SK-N-MC (cell line): ENCODE measurements around the gene AP4S1.
"Not testable (repeated sequence)": the region's sequence is repeated elsewhere in the genome, so short reads cannot be mapped to it uniquely, and the experiment has no call there.

Source experiments
- DNase-seq: peaks from one replicate; pipeline ENCODE4 v3.0.0-alpha.2; 2011; ENCODE audit warnings: low read depth, low spot score
- H3K27ac ChIP-seq: fragments of 200-600 bp; sonication (generic); 2 replicates; pipeline ENCODE4 v1.5.1; 2016; ENCODE audit warnings: mixed run types
- H3K36me3 ChIP-seq: fragments of 200-600 bp; sonication (generic); 2 replicates; pipeline ENCODE4 v1.6.1; 2017; ENCODE audit warnings: antibody characterized with exemption, low read length, mixed read lengths; ENCODE audit not compliant: insufficient read depth
- H3K4me3 ChIP-seq: fragments of 200-600 bp; sonication (generic); 2 replicates; pipeline ENCODE4 v1.5.1; 2016
- H3K9ac ChIP-seq: fragments of 200-600 bp; sonication (generic); 2 replicates; pipeline ENCODE4 v1.8.0; 2017; ENCODE audit warnings: mixed run types, mixed read lengths; ENCODE audit not compliant: insufficient read length
- H3K9me3 ChIP-seq: fragments of 200-600 bp; sonication (generic); 2 replicates; pipeline ENCODE4 v1.6.1; 2017; ENCODE audit warnings: low read depth, mild to moderate bottlenecking, antibody characterized with exemption, low read length, moderate library complexity, mixed read lengths
- EZH2 ChIP-seq: fragments of 200-600 bp; sonication (generic); IDR thresholded peaks from one replicate; pipeline ENCODE4 v1.6.1; 2017; ENCODE audit warnings: antibody characterized with exemption
- FOXP2 ChIP-seq: optimal IDR thresholded peaks from 2 replicates; pipeline ENCODE3; 2011; ENCODE audit warnings: mild to moderate bottlenecking, moderate library complexity; ENCODE audit not compliant: insufficient read depth; ENCODE audit errors: extremely low read length, control extremely low read depth
- POLR2AphosphoS5 ChIP-seq: IDR thresholded peaks from 2 replicates; pipeline ENCODE4 v1.6.1; 2012; ENCODE audit warnings: mild to moderate bottlenecking, low read depth, low read length, borderline replicate concordance

AP4S1 gene

GRCh38 chr14:31085027-31085426 lies 59.6 kb downstream of the AP4S1 start:
- Histone ChIP-seq H3K9me3 (no peaks in the 10 kb centered on the region), H3K27ac (no peak overlapping the region), H3K9ac (no peak overlapping the region), H3K4me3 (no peak overlapping the region), H3K36me3 (no peaks in the 10 kb centered on the region)
- no peak for DNase-seq
- TF ChIP-seq EZH2 (no peak), POLR2AphosphoS5 (no peak), FOXP2 (no peak)

DNA sequence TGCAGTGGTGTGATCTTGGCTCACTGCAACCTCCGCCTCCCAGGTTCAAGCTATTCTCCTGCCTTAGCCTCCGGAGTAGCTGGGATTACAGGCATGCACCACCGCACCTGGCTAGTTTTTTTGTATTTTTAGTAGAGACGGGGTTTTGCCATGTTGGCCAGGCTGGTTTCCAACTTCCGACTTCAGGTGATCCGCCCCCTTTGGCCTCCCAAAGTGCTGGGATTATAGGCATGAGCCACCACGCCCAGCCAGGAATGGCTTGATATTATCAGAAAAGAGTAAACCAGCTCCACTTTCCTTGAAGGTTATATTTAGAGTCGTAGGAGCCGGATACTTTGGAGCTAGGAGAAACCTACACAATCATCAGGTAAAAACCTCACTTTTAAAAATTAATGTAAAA lies 61.0 kb downstream of the AP4S1 start:
- H3K27ac ChIP-seq, H3K4me3 ChIP-seq, H3K9ac ChIP-seq, H3K36me3 ChIP-seq, H3K9me3 ChIP-seq, DNase-seq: not testable (repeated sequence)

GRCh38 chr14:31090883-31091764 lies 65.7 kb downstream of the AP4S1 start:
- TF ChIP-seq FOXP2 (no peak), POLR2AphosphoS5 (no peak), EZH2 (no peak)
- Histone ChIP-seq H3K9me3 (no peaks in the 10 kb centered on the region), H3K9ac (no peak overlapping the region), H3K36me3 (no peaks in the 10 kb centered on the region), H3K27ac (no peak overlapping the region), H3K4me3 (no peak overlapping the region)
- no peak for DNase-seq

GRCh38 chr14:31092160-31092708 lies 66.8 kb downstream of the AP4S1 start:
- DNase-seq: no peak
- H3K27ac ChIP-seq: no peak overlapping the region
- H3K36me3 ChIP-seq: no peaks in the 10 kb centered on the region
- no peak overlapping the region for H3K4me3 ChIP-seq
- no peak overlapping the region for H3K9ac ChIP-seq
- no peak for TF ChIP-seq EZH2
- TF ChIP-seq FOXP2: no peak
- no peak for TF ChIP-seq POLR2AphosphoS5
- no peaks in the 10 kb centered on the region for H3K9me3 ChIP-seq

DNA sequence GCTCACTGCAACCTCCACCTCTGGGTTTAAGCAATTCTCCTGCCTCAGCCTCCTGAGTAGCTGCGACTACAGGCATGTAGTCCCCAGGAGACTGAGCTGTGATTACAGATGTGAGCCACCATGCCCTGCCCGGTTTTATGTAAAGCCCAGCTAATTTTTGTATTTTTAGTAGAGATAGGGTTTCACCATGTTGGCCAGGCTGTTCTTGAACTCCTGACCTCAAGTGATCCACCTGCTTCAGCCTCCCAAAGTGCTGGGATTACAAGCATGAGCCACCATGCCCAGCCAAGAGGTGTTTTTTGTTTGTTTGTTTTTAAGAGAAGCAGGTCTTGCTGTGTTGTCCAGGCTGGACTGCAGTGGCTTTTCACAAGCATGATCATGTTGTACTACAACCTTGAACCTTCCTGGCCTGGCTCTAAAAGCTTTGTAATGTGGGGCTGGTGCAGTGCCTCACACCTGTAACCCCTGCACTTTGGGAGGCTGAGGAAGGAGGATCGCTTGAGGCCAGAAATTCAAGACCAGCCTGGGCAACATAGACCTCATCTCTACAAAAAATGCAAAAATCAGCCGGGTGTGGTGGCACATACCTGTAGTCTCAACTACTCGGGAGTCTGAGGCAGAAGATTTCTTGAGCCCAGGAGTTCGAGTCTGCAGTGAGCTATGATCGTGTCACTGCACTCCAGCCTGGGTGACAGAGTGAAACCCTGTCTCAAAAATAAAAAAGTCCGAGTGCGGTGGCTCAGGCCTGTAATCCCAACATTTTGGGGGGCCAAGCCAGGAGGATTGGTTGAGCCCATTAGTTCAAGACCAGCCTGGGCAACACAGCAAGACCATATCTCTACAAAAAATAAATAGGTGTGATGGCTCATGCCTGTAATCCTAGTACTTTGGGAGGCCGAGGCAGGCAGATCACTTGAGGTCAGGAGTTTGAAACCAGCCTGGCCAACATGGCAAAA lies 68.7 kb downstream of the AP4S1 start:
- not testable (repeated sequence) for H3K27ac ChIP-seq, H3K9me3 ChIP-seq, H3K4me3 ChIP-seq, H3K36me3 ChIP-seq, DNase-seq, H3K9ac ChIP-seq

GRCh38 chr14:31095817-31096216 lies 70.4 kb downstream of the AP4S1 start:
- DNase-seq, H3K9me3 ChIP-seq, H3K4me3 ChIP-seq, H3K27ac ChIP-seq, H3K9ac ChIP-seq: not testable (repeated sequence)
- peaks cover 24% of the 10 kb centered on the region for H3K36me3 ChIP-seq

GRCh38 chr14:31096255-31096654 lies 70.8 kb downstream of the AP4S1 start:
- TF ChIP-seq FOXP2: no peak
- no peak for TF ChIP-seq EZH2
- no peak for TF ChIP-seq POLR2AphosphoS5
- Histone ChIP-seq H3K36me3 (peaks cover 29% of the 10 kb centered on the region), H3K9me3 (no peaks in the 10 kb centered on the region), H3K4me3 (no peak overlapping the region), H3K27ac (no peak overlapping the region; the same call in 1 of the 2 replicates), H3K9ac (no peak overlapping the region)
- no peak for DNase-seq

DNA sequence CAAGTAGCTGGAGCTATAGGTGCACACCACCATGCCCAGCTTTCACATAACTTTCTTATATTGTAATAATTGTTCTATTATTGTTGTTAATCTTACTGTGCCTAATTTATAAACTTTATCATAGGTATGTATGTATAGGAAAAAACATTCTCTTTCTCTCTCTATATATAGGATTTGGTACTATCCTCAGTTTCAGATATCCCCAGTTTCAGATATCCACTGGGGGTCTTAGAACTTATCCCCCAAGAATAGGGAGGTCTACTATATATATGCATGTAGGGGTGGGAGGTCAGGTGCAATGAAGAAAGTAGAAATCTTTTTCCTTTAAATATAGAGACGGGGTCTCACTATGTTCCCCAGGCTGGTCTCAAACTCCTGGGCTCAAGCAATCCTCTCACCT lies 71.6 kb downstream of the AP4S1 start:
- H3K27ac ChIP-seq: no peak overlapping the region
- H3K36me3 ChIP-seq: peaks cover 37% of the 10 kb centered on the region
- TF ChIP-seq EZH2 (no peak), FOXP2 (no peak), POLR2AphosphoS5 (no peak)
- H3K9me3 ChIP-seq: no peaks in the 10 kb centered on the region
- DNase-seq: no peak
- no peak overlapping the region for H3K4me3 ChIP-seq
- no peak overlapping the region for H3K9ac ChIP-seq

DNA sequence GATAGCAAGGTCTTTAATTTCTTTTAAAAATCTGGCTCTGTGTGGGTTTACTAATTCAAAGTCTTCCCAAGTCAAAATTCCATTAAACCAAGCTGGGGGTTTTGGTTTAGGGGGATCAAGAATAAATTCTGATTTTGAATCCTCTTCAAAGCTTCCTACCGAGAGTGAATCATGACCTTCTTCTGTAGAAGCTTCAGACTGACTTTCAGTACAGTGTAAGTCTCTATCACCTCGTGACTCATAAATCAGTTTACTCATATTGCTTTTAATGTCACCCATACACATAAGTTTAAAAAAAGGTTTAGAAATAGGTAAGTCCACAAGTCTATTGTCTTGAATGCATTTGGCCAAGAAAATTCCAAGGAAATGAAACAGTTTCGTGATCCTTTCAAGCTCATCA lies 81.3 kb downstream of the AP4S1 start:
- H3K36me3 ChIP-seq: peaks cover 92% of the 10 kb centered on the region
- H3K27ac ChIP-seq: no peak overlapping the region; the same call in 1 of the 2 replicates
- H3K4me3 ChIP-seq: no peak overlapping the region
- no peak overlapping the region for H3K9ac ChIP-seq
- H3K9me3 ChIP-seq: no peaks in the 10 kb centered on the region
- DNase-seq: no peak
- TF ChIP-seq FOXP2 (no peak), EZH2 (no peak), POLR2AphosphoS5 (no peak)
